Measurements from ENCODE around the gene TRANK1.

TRANK1 gene

GRCh38 chr3:36859494-36859893 lies 85.4 kb downstream of the TRANK1 start:
- Histone ChIP-seq H3K4me1 (ENCODE audit: control insufficient read depth in 2 of 2, insufficient read depth in 2 of 2, low read length in 2 of 2) (peaks cover 0 to 1% of the 10 kb centered on the region in 2 donors), H3K27me3 (ENCODE audit: control insufficient read depth in 2 of 2, insufficient read depth in 2 of 2, low read length in 2 of 2) (no peaks in the 10 kb centered on the region), H3K9ac (ENCODE audit: low read depth in 1 of 2, low read length in 2 of 2) (no peak overlapping the region), H3K36me3 (ENCODE audit: control insufficient read depth in 2 of 2, insufficient read depth in 2 of 2, low read length in 2 of 2) (peaks cover 65 to 66% of the 10 kb centered on the region in 2 donors), H3K27ac (ENCODE audit: low read depth in 2 of 2, low read length in 2 of 2) (no peak overlapping the region), H3K4me3 (ENCODE audit: low read length in 2 of 2) (no peak overlapping the region), H3K9me3 (ENCODE audit: control insufficient read depth in 2 of 2, low read length in 2 of 2) (no peaks in the 10 kb centered on the region)

DNA sequence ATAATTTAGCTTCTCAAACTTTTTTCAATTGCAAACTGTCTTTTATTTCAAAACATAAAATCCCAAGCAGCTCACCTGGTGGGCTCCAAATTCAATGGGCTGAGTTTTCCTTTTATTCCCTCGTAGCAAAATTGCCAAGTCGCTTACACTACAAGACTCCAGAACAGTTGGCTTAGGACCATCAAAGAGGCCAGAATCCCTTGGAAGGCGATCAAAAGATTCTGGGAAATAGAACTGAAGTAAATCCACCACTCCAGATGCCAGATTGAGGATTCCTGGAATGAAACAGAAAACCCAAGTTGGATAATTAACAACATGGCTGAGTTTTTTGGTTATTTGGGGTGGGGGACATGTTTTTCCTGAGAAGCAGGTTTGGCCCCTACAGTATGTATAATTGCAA lies 92.8 kb downstream of the TRANK1 start:
- Histone ChIP-seq H3K4me1 (ENCODE audit: control insufficient read depth in 2 of 2, insufficient read depth in 2 of 2, low read length in 2 of 2) (no peaks in the 10 kb centered on the region), H3K27me3 (ENCODE audit: control insufficient read depth in 2 of 2, insufficient read depth in 2 of 2, low read length in 2 of 2) (no peaks in the 10 kb centered on the region), H3K36me3 (ENCODE audit: control insufficient read depth in 2 of 2, insufficient read depth in 2 of 2, low read length in 2 of 2) (peaks cover 52 to 66% of the 10 kb centered on the region in 2 donors), H3K9ac (ENCODE audit: low read depth in 1 of 2, low read length in 2 of 2) (no peak overlapping the region), H3K27ac (ENCODE audit: low read depth in 2 of 2, low read length in 2 of 2) (no peak overlapping the region), H3K4me3 (ENCODE audit: low read length in 2 of 2) (no peak overlapping the region), H3K9me3 (ENCODE audit: control insufficient read depth in 2 of 2, low read length in 2 of 2) (no peaks in the 10 kb centered on the region)

DNA sequence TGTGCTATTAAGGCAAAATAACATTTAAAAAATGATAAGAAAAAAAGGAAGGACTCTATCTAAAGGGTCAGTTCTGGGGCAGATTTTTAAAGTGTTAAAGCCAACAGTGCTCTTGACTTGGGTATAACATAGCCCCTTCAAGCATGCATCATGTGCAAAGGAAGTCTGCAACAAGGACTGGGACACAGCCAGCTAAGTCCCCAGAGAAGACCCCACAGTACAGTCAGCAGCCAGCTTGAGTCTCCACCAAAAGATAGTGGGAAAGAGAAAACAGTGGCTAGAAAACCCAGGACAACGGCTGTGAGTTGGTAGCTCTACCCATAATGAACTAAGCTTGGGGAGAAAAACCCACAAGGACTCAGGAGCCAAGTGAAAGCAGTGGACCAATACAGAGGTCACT lies 94.1 kb downstream of the TRANK1 start:
- Histone ChIP-seq H3K36me3 (ENCODE audit: control insufficient read depth in 2 of 2, insufficient read depth in 2 of 2, low read length in 2 of 2) (peaks cover 52 to 67% of the 10 kb centered on the region in 2 donors), H3K4me1 (ENCODE audit: control insufficient read depth in 2 of 2, insufficient read depth in 2 of 2, low read length in 2 of 2) (no peaks in the 10 kb centered on the region), H3K27ac (ENCODE audit: low read depth in 2 of 2, low read length in 2 of 2) (no peak overlapping the region), H3K27me3 (ENCODE audit: control insufficient read depth in 2 of 2, insufficient read depth in 2 of 2, low read length in 2 of 2) (no peaks in the 10 kb centered on the region), H3K9ac (ENCODE audit: low read depth in 1 of 2, low read length in 2 of 2) (no peak overlapping the region), H3K4me3 (ENCODE audit: low read length in 2 of 2) (no peak overlapping the region), H3K9me3 (ENCODE audit: control insufficient read depth in 2 of 2, low read length in 2 of 2) (no peaks in the 10 kb centered on the region)

DNA sequence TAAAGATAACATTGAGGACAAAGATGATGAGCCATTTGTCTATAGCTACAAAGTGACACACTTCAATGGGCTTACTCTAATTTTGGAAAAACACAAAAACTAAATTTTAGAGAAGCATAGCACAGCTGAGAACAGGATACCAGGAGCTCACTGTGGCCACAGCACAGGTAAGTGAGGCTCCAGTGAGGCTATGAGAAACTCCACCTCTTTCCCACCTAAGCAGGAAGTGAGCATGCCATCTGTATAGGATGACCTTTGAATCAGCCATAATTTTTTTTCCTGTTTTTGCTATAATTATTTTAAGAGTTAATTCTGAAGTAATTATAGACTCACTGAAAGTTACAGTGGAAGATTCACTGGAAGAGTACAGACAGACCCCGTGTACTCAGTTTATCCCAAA lies 98.4 kb downstream of the TRANK1 start:
- Histone ChIP-seq H3K27me3 (ENCODE audit: control insufficient read depth in 2 of 2, insufficient read depth in 2 of 2, low read length in 2 of 2) (no peaks in the 10 kb centered on the region), H3K9ac (ENCODE audit: low read depth in 1 of 2, low read length in 2 of 2) (no peak overlapping the region), H3K36me3 (ENCODE audit: control insufficient read depth in 2 of 2, insufficient read depth in 2 of 2, low read length in 2 of 2) (peaks cover 61 to 74% of the 10 kb centered on the region in 2 donors), H3K9me3 (ENCODE audit: control insufficient read depth in 2 of 2, low read length in 2 of 2) (no peaks in the 10 kb centered on the region), H3K27ac (ENCODE audit: low read depth in 2 of 2, low read length in 2 of 2) (no peak overlapping the region), H3K4me3 (ENCODE audit: low read length in 2 of 2) (no peak overlapping the region), H3K4me1 (ENCODE audit: control insufficient read depth in 2 of 2, insufficient read depth in 2 of 2, low read length in 2 of 2) (no peaks in the 10 kb centered on the region)

- no peak overlapping the region for H3K4me3 ChIP-seq (ENCODE audit: low read length in 2 of 2)
- H3K9me3 ChIP-seq (ENCODE audit: control insufficient read depth in 2 of 2, low read length in 2 of 2): no peaks in the 10 kb centered on the region
- no peak overlapping the region for H3K27ac ChIP-seq (ENCODE audit: low read depth in 2 of 2, low read length in 2 of 2)
- H3K4me1 ChIP-seq (ENCODE audit: control insufficient read depth in 2 of 2, insufficient read depth in 2 of 2, low read length in 2 of 2): no peaks in the 10 kb centered on the region
- no peak overlapping the region for H3K9ac ChIP-seq (ENCODE audit: low read depth in 1 of 2, low read length in 2 of 2)
- no peaks in the 10 kb centered on the region for H3K27me3 ChIP-seq (ENCODE audit: control insufficient read depth in 2 of 2, insufficient read depth in 2 of 2, low read length in 2 of 2)
- H3K36me3 ChIP-seq (ENCODE audit: control insufficient read depth in 2 of 2, insufficient read depth in 2 of 2, low read length in 2 of 2): peaks cover 66 to 73% of the 10 kb centered on the region in 2 donors
Observed at GRCh38 chr3:36843065-36844051, 101.5 kb downstream of the TRANK1 start.

DNA sequence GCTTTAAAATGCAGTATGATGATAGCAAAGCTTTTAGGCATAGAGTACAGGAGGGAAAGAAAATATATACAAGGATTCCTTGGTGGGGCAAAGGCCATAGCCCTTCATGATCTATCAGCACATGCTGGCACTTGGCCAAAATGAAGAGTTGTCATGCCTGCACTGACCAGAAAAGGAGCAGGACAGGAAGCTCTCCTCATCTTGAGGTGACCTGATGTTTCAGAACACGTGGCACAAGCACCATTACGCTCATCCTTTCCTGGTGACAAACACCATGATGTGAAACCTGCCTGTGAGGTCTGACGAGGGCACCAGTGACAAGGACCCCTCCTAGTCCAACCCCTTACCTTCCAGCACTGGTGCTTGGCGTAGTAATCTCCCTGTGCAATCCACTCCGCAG lies 102.6 kb downstream of the TRANK1 start:
- Histone ChIP-seq H3K36me3 (ENCODE audit: control insufficient read depth in 2 of 2, insufficient read depth in 2 of 2, low read length in 2 of 2) (peaks cover 74 to 83% of the 10 kb centered on the region in 2 donors), H3K9me3 (ENCODE audit: control insufficient read depth in 2 of 2, low read length in 2 of 2) (no peaks in the 10 kb centered on the region), H3K27ac (ENCODE audit: low read depth in 2 of 2, low read length in 2 of 2) (no peak overlapping the region)

GRCh38 chr3:36840453-36840921 lies 104.4 kb downstream of the TRANK1 start:
- Histone ChIP-seq H3K9me3 (ENCODE audit: control insufficient read depth in 2 of 2, low read length in 2 of 2) (no peaks in the 10 kb centered on the region), H3K4me1 (ENCODE audit: control insufficient read depth in 2 of 2, insufficient read depth in 2 of 2, low read length in 2 of 2) (no peaks in the 10 kb centered on the region), H3K36me3 (ENCODE audit: control insufficient read depth in 2 of 2, insufficient read depth in 2 of 2, low read length in 2 of 2) (peaks cover 62 to 76% of the 10 kb centered on the region in 2 donors), H3K27me3 (ENCODE audit: control insufficient read depth in 2 of 2, insufficient read depth in 2 of 2, low read length in 2 of 2) (no peaks in the 10 kb centered on the region), H3K9ac (ENCODE audit: low read depth in 1 of 2, low read length in 2 of 2) (no peak overlapping the region), H3K27ac (ENCODE audit: low read depth in 2 of 2, low read length in 2 of 2) (no peak overlapping the region), H3K4me3 (ENCODE audit: low read length in 2 of 2) (no peak overlapping the region)

More for the DNA sequence above, 102.6 kb downstream of the TRANK1 start:
- H3K4me1 ChIP-seq (ENCODE audit: control insufficient read depth in 2 of 2, insufficient read depth in 2 of 2, low read length in 2 of 2): no peaks in the 10 kb centered on the region
- no peaks in the 10 kb centered on the region for H3K27me3 ChIP-seq (ENCODE audit: control insufficient read depth in 2 of 2, insufficient read depth in 2 of 2, low read length in 2 of 2)
- no peak overlapping the region for H3K4me3 ChIP-seq (ENCODE audit: low read length in 2 of 2)
- no peak overlapping the region for H3K9ac ChIP-seq (ENCODE audit: low read depth in 1 of 2, low read length in 2 of 2)

- Histone ChIP-seq H3K4me3 (ENCODE audit: low read length in 2 of 2) (no peak overlapping the region), H3K9ac (ENCODE audit: low read depth in 1 of 2, low read length in 2 of 2) (no peak overlapping the region), H3K9me3 (ENCODE audit: control insufficient read depth in 2 of 2, low read length in 2 of 2) (no peaks in the 10 kb centered on the region), H3K27ac (ENCODE audit: low read depth in 2 of 2, low read length in 2 of 2) (no peak overlapping the region), H3K27me3 (ENCODE audit: control insufficient read depth in 2 of 2, insufficient read depth in 2 of 2, low read length in 2 of 2) (no peaks in the 10 kb centered on the region), H3K4me1 (ENCODE audit: control insufficient read depth in 2 of 2, insufficient read depth in 2 of 2, low read length in 2 of 2) (no peaks in the 10 kb centered on the region), H3K36me3 (ENCODE audit: control insufficient read depth in 2 of 2, insufficient read depth in 2 of 2, low read length in 2 of 2) (peaks cover 59 to 77% of the 10 kb centered on the region in 2 donors)
Observed at GRCh38 chr3:36837089-36837488, 107.8 kb downstream of the TRANK1 start.

DNA sequence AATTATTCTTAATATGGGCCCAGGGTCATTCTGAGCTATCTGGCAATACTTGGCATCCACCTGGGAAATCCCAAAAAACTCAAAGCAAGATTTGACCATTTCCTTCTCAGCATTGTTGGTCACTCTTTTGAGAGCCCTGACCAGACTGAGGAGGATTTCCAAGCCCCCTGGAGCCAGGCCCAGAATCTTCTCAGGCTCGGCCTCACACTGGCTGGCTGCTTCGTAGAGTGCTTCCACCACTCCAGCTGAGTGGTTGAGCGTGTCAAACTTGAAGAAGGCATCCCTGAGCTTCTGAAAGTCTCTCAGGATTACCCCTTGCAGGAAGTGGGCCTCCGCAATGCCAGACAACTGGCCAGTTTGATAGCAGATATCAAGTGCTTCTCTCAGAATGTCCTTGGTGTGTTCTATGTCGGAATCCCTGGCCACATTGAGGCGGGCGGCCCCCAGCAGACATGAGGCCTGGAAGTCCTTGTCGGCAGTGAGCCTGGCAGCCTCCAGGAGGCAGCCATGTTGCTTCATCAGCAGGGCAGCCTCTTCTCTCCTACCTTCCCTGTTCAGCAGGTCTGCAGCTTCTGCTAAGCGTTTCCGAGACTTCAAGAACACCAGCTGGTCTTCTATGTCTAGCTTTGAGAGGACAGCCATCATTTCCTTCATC lies 111.6 kb downstream of the TRANK1 start:
- Histone ChIP-seq H3K4me1 (ENCODE audit: control insufficient read depth in 2 of 2, insufficient read depth in 2 of 2, low read length in 2 of 2) (no peaks in the 10 kb centered on the region), H3K27ac (ENCODE audit: low read depth in 2 of 2, low read length in 2 of 2) (no peak overlapping the region), H3K36me3 (ENCODE audit: control insufficient read depth in 2 of 2, insufficient read depth in 2 of 2, low read length in 2 of 2) (peaks cover 62 to 75% of the 10 kb centered on the region in 2 donors), H3K9ac (ENCODE audit: low read depth in 1 of 2, low read length in 2 of 2) (no peak overlapping the region), H3K9me3 (ENCODE audit: control insufficient read depth in 2 of 2, low read length in 2 of 2) (no peaks in the 10 kb centered on the region), H3K4me3 (ENCODE audit: low read length in 2 of 2) (no peak overlapping the region), H3K27me3 (ENCODE audit: control insufficient read depth in 2 of 2, insufficient read depth in 2 of 2, low read length in 2 of 2) (no peaks in the 10 kb centered on the region)

- Histone ChIP-seq H3K9me3 (ENCODE audit: control insufficient read depth in 2 of 2, low read length in 2 of 2) (no peaks in the 10 kb centered on the region), H3K27me3 (ENCODE audit: control insufficient read depth in 2 of 2, insufficient read depth in 2 of 2, low read length in 2 of 2) (no peaks in the 10 kb centered on the region), H3K9ac (ENCODE audit: low read depth in 1 of 2, low read length in 2 of 2) (no peak overlapping the region), H3K27ac (ENCODE audit: low read depth in 2 of 2, low read length in 2 of 2) (no peak overlapping the region), H3K36me3 (ENCODE audit: control insufficient read depth in 2 of 2, insufficient read depth in 2 of 2, low read length in 2 of 2) (peaks cover 60 to 73% of the 10 kb centered on the region in 2 donors), H3K4me1 (ENCODE audit: control insufficient read depth in 2 of 2, insufficient read depth in 2 of 2, low read length in 2 of 2) (no peaks in the 10 kb centered on the region), H3K4me3 (ENCODE audit: low read length in 2 of 2) (no peak overlapping the region)
Observed at GRCh38 chr3:36832406-36832805, 112.4 kb downstream of the TRANK1 start.

All from mucosa of rectum (tissue), 2 donors.